Large intestine (tissue), 3 donors: ENCODE measurements around the gene RASGEF1C. TPM values are rescaled to one million over a fixed set of nuclear protein-coding genes. Genes with fewer than 3 reads are reported as not detected.

ENCODE experiments used
- DNase-seq, 2 donors: peaks; one replicate each; pipeline versions ENCODE4 v3.0.0 to v3.0.0-alpha.2; 2013
- H3K27ac ChIP-seq: one replicate; pipeline ENCODE4 v1.5.1; 2013; ENCODE audit warnings: low read length
- H3K27me3 ChIP-seq: 2 replicates; pipeline ENCODE4 v1.6.1; 2013; ENCODE audit warnings: low read length; ENCODE audit not compliant: control insufficient read depth, insufficient read depth
- H3K36me3 ChIP-seq: 2 replicates; pipeline ENCODE4 v1.6.1; 2013; ENCODE audit warnings: low read length; ENCODE audit not compliant: control insufficient read depth, insufficient read depth
- H3K4me1 ChIP-seq: one replicate; pipeline ENCODE4 v1.6.1; 2013; ENCODE audit warnings: low read length; ENCODE audit not compliant: control insufficient read depth, insufficient read depth
- H3K4me3 ChIP-seq: one replicate; pipeline ENCODE4 v1.5.1; 2013; ENCODE audit warnings: low read length
- H3K9me3 ChIP-seq: one replicate; pipeline ENCODE4 v1.6.1; 2013; ENCODE audit warnings: mild to moderate bottlenecking, low read depth, low read length, moderate library complexity; ENCODE audit not compliant: control insufficient read depth
- WGBS: methylation state at CpG from one replicate; pipeline ENCODE4 v1.1.5; 2013; ENCODE audit warnings: low lambda C conversion rate; ENCODE audit not compliant: insufficient coverage; 5-methylcytosine and 5-hydroxymethylcytosine counted together
- polyA plus RNA-seq: library from polyadenylated mRNA; unstranded; fragments of 120-200 nt; gene quantifications from one replicate; pipeline ENCODE4 v1.2.1, GENCODE V29; 2013

Gene RASGEF1C
- polyA plus RNA-seq, 1 donor = 1.3 TPM

DNA sequence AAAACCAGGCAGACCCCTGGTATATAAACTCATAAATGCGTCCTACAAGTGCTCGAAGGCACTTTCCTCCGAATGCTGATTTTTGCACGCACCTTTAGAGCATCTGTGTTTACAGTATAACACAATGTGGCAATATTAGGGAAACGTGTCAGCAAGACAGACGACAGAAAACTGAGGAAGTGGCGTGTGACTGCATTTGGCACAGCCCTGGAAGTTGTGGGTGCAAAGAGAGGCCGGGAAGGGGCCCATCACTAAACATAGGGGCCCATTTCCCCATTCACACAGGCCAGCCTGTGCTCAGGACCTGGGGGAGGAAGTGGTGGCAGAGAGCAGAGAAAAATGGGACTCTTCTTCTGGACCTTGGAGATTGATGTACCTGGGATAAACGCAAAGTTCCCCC is 48.2 kb downstream of the RASGEF1C start:
- H3K4me1 ChIP-seq = no peaks in the 10 kb centered on the region
- no peak overlapping the region for H3K27ac ChIP-seq
- H3K4me3 ChIP-seq = no peak overlapping the region
- peaks cover 15% of the 10 kb centered on the region for H3K27me3 ChIP-seq
- no peaks in the 10 kb centered on the region for H3K36me3 ChIP-seq
- DNase-seq = no peak
- WGBS = no CpG with 5 or more reads among the region's 9 CpGs
- no peaks in the 10 kb centered on the region for H3K9me3 ChIP-seq

GRCh38 chr5:180160215-180160614 is 48.8 kb downstream of the RASGEF1C start:
- no CpG with 5 or more reads among the region's 6 CpGs for WGBS
- H3K36me3 ChIP-seq = no peaks in the 10 kb centered on the region
- H3K4me3 ChIP-seq = no peak overlapping the region
- no peak overlapping the region for H3K27ac ChIP-seq
- H3K27me3 ChIP-seq = peaks cover 15% of the 10 kb centered on the region
- no peak for DNase-seq
- H3K4me1 ChIP-seq = no peaks in the 10 kb centered on the region
- H3K9me3 ChIP-seq = no peaks in the 10 kb centered on the region

DNA sequence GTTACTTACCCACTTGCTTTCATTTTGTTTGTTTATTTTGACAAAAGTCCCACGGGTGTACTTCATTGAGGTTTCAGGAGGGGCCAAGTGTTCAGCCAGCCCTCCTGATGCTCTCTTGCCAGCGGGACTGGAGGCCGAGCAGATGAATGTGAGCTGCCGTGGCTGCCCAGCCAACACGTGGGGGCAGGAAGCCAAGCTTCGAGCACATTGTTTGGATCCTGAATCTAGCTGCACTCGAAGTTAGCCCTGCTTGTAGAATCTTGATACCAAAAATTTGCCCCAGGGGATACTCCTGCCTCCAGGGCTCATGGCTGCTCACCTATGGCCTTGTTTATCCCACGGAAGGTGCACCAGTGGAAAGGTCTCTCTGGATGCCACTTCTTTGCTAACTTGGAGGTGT is 49.3 kb downstream of the RASGEF1C start:
- WGBS = no CpG with 5 or more reads among the region's 8 CpGs
- peaks cover 15% of the 10 kb centered on the region for H3K27me3 ChIP-seq
- no peak for DNase-seq
- no peak overlapping the region for H3K4me3 ChIP-seq
- H3K36me3 ChIP-seq = no peaks in the 10 kb centered on the region
- H3K4me1 ChIP-seq = no peaks in the 10 kb centered on the region
- H3K27ac ChIP-seq = no peak overlapping the region
- no peaks in the 10 kb centered on the region for H3K9me3 ChIP-seq

GRCh38 chr5:180157866-180158265 is 51.1 kb downstream of the RASGEF1C start:
- 90% methylated on average over 2 of the region's 6 CpGs for WGBS
- peaks cover 15% of the 10 kb centered on the region for H3K27me3 ChIP-seq
- DNase-seq = no peak

DNA sequence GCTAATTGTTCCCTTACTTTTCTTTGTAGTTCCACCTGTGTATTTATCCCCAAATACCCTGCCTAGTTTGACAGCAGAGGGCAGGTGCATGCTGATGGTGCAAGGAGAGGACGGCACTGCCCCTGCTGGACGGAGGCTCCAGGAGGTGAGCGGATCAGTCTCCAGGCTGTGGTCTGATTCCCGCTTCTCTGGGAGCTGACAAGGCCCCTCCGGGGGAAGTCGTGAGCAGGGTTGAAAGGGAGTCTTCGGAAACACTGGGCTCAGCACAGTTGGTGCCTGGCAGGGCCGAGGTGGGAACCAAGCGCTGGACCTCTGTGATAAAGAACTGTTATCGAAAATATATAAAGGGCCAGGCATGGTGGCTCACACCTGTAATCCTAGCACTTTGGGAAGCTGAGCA is 52.9 kb downstream of the RASGEF1C start:
- DNase-seq = no peak
- no peaks in the 10 kb centered on the region for H3K9me3 ChIP-seq
- no peak overlapping the region for H3K27ac ChIP-seq

More at GRCh38 chr5:180157866-180158265, 51.1 kb downstream of the RASGEF1C start:
- no peaks in the 10 kb centered on the region for H3K36me3 ChIP-seq
- no peak overlapping the region for H3K4me3 ChIP-seq
- H3K9me3 ChIP-seq = no peaks in the 10 kb centered on the region
- H3K4me1 ChIP-seq = no peaks in the 10 kb centered on the region
- no peak overlapping the region for H3K27ac ChIP-seq

DNA sequence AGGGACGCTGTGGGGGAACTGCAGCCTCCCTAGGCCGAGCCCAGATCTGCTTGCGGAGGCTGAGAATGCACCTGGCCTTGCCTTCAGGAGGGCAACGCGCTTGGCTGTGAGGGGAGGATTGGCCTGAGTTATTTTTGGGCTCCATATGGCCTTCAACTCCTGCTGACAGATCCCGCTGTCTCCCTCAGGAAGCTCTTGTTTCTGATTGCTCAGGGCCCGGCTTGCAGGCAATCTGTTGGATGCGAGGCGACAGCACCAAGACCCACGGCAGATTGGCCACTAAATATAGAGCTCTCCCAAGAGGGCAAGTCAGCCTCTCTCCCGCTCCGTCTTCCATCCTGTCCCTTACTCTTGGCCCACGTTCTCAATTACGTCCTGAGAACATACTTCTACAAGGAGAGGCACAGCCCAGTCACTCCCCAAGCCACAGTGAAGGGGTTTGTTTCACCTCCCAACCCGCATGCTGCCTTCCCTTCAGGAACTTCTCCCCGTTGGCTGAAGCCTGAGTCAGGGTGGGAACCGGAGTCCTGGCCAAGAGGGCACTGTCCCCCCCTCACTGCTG is 53.6 kb downstream of the RASGEF1C start:
- no CpG with 5 or more reads among the region's 17 CpGs for WGBS
- Histone ChIP-seq H3K36me3 (no peaks in the 10 kb centered on the region), H3K4me3 (no peak overlapping the region), H3K4me1 (no peaks in the 10 kb centered on the region), H3K27ac (no peak overlapping the region), H3K27me3 (peaks cover 4% of the 10 kb centered on the region), H3K9me3 (no peaks in the 10 kb centered on the region)
- DNase-seq = no peak

More for the DNA sequence above, 52.9 kb downstream of the RASGEF1C start:
- H3K36me3 ChIP-seq = no peaks in the 10 kb centered on the region
- WGBS = 100% methylated on average over 1 of the region's 10 CpGs
- no peaks in the 10 kb centered on the region for H3K4me1 ChIP-seq
- H3K4me3 ChIP-seq = no peak overlapping the region
- H3K27me3 ChIP-seq = peaks cover 8% of the 10 kb centered on the region

GRCh38 chr5:180154821-180155364 is 54.1 kb downstream of the RASGEF1C start:
- no peak overlapping the region for H3K27ac ChIP-seq
- no CpG with 5 or more reads among the region's 5 CpGs for WGBS
- no peak for DNase-seq

GRCh38 chr5:180153991-180154390 is 55.0 kb downstream of the RASGEF1C start:
- Histone ChIP-seq H3K4me3 (no peak overlapping the region), H3K4me1 (no peaks in the 10 kb centered on the region), H3K9me3 (no peaks in the 10 kb centered on the region), H3K27ac (no peak overlapping the region), H3K36me3 (no peaks in the 10 kb centered on the region), H3K27me3 (no peaks in the 10 kb centered on the region)
- WGBS = no CpG with 5 or more reads among the region's 6 CpGs
- DNase-seq = no peak

More at GRCh38 chr5:180154821-180155364, 54.1 kb downstream of the RASGEF1C start:
- H3K9me3 ChIP-seq = no peaks in the 10 kb centered on the region
- no peaks in the 10 kb centered on the region for H3K4me1 ChIP-seq
- H3K36me3 ChIP-seq = no peaks in the 10 kb centered on the region
- H3K4me3 ChIP-seq = no peak overlapping the region
- H3K27me3 ChIP-seq = peaks cover 2% of the 10 kb centered on the region

- no CpG with 5 or more reads among the region's 1 CpG for WGBS
- no peak for DNase-seq
- H3K9me3 ChIP-seq = no peaks in the 10 kb centered on the region
- no peaks in the 10 kb centered on the region for H3K36me3 ChIP-seq
- H3K27ac ChIP-seq = no peak overlapping the region
- no peaks in the 10 kb centered on the region for H3K4me1 ChIP-seq
- H3K27me3 ChIP-seq = no peaks in the 10 kb centered on the region
- no peak overlapping the region for H3K4me3 ChIP-seq
Measured at GRCh38 chr5:180153099-180153498, 55.9 kb downstream of the RASGEF1C start.

- Histone ChIP-seq H3K4me1 (no peaks in the 10 kb centered on the region), H3K9me3 (peaks cover 3% of the 10 kb centered on the region), H3K27ac (no peak overlapping the region), H3K4me3 (no peak overlapping the region), H3K27me3 (no peaks in the 10 kb centered on the region), H3K36me3 (no peaks in the 10 kb centered on the region)
- WGBS = no CpG with 5 or more reads among the region's 16 CpGs
- DNase-seq = no peak
Measured at GRCh38 chr5:180143656-180144364, 65.2 kb downstream of the RASGEF1C start.
